Uterus (tissue), 2 donors: ENCODE data around the gene PI4K2A.

Experiments used
- POLR2A ChIP-seq, 2 donors: fragments of 450-650 bp; IDR thresholded peaks; one replicate each; pipeline ENCODE4 v1.6.1; 2016; ENCODE audit warnings: antibody characterized with exemption in 2 of 2, mild to moderate bottlenecking in 1 of 2, moderate library complexity in 1 of 2
- TF ChIP-seq, protein P1 (sequence below), 4 experiments: fragments of 200-600 bp in 2 of 4; fragments of 450-650 bp in 2 of 4; sonication (generic) in 2 of 4; IDR thresholded peaks; one replicate each; pipeline ENCODE4 v1.5.1; 2016 to 2019; ENCODE audit warnings: antibody characterized with exemption in 4 of 4, mild to moderate bottlenecking in 2 of 4, moderate library complexity in 1 of 4

DNA sequence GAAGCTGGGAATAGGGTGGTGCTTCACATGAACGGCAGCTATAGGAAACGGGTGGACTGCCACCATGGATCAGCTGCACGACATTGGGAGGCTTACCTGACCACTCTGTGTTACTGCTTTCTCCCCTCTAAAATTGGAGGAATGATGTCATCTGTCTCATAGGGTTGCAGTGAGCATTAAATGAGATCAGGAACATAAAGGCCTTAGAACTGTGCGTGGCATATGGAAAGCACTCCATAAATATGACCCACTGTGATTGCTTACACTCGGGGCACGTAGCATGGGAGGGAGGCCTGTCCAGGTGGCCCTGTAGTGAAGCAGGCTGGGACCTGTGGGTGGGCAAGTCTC is 41.2 kb upstream of the PI4K2A start:
- TF ChIP-seq POLR2A (IDR thresholded peaks at IDR 0.05), result no peak
- TF ChIP-seq, protein P1, sequence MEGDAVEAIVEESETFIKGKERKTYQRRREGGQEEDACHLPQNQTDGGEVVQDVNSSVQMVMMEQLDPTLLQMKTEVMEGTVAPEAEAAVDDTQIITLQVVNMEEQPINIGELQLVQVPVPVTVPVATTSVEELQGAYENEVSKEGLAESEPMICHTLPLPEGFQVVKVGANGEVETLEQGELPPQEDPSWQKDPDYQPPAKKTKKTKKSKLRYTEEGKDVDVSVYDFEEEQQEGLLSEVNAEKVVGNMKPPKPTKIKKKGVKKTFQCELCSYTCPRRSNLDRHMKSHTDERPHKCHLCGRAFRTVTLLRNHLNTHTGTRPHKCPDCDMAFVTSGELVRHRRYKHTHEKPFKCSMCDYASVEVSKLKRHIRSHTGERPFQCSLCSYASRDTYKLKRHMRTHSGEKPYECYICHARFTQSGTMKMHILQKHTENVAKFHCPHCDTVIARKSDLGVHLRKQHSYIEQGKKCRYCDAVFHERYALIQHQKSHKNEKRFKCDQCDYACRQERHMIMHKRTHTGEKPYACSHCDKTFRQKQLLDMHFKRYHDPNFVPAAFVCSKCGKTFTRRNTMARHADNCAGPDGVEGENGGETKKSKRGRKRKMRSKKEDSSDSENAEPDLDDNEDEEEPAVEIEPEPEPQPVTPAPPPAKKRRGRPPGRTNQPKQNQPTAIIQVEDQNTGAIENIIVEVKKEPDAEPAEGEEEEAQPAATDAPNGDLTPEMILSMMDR (IDR thresholded peaks at IDR 0.05), result no peak
